CD4-positive, CD25-positive, alpha-beta regulatory T cell (primary cell): ENCODE data around the gene P2RY10. TPM values are rescaled to one million over a fixed set of nuclear protein-coding genes. Genes with fewer than 3 reads are reported as not detected.
"Not testable (repeated sequence)": the region's sequence is repeated elsewhere in the genome, so short reads cannot be mapped to it uniquely, and the experiment has no call there.

ENCODE experiments used
- ATAC-seq, 2 donors: fragments of 150-1000 bp; cut with Tn5 transposase; one replicate each; pipeline ENCODE4 v1.10.0; 2021; ENCODE audit warnings: low read depth in 2 of 2, moderate number of reproducible peaks in 2 of 2, moderate library complexity in 1 of 2
- DNase-seq, 3 donors: peaks; one replicate each; pipeline versions ENCODE4 v3.0.0 to v3.0.0-alpha.2; 2012 to 2022; ENCODE audit warnings: mixed read lengths in 1 of 3
- H3K27ac ChIP-seq: one replicate; pipeline ENCODE4 v1.7.0; 2013; ENCODE audit warnings: mild to moderate bottlenecking, low read length; ENCODE audit not compliant: insufficient read depth, poor library complexity, severe bottlenecking
- H3K27me3 ChIP-seq: one replicate; pipeline ENCODE4 v1.7.0; 2013; ENCODE audit warnings: low read length; ENCODE audit not compliant: control insufficient read depth, insufficient read depth
- H3K36me3 ChIP-seq: one replicate; pipeline ENCODE4 v1.7.0; 2013; ENCODE audit warnings: mild to moderate bottlenecking, low read length, moderate library complexity; ENCODE audit not compliant: control insufficient read depth, insufficient read depth
- H3K4me1 ChIP-seq: 2 replicates; pipeline ENCODE4 v1.7.0; 2013; ENCODE audit warnings: mild to moderate bottlenecking, low read length; ENCODE audit not compliant: insufficient read depth, control insufficient read depth, poor library complexity, severe bottlenecking
- H3K4me3 ChIP-seq: one replicate; pipeline ENCODE4 v1.7.0; 2013; ENCODE audit warnings: low read depth, mild to moderate bottlenecking, low read length, moderate library complexity
- H3K9me3 ChIP-seq, 2 experiments: 1 replicate in 1 of 2; 2 replicates in 1 of 2; pipeline ENCODE4 v1.7.0; 2013; ENCODE audit warnings: low read length in 2 of 2, mild to moderate bottlenecking in 1 of 2, moderate library complexity in 1 of 2; ENCODE audit not compliant: control insufficient read depth in 2 of 2
- H3K27ac Mint-ChIP-seq, 3 donors: one replicate each; pipeline ENCODE4 v1.8.0; 2020 to 2022; ENCODE audit warnings: mild to moderate bottlenecking in 3 of 3, mixed read lengths in 3 of 3, moderate library complexity in 2 of 3
- H3K27me3 Mint-ChIP-seq: one replicate; pipeline ENCODE4 v1.8.0; 2022; ENCODE audit warnings: mild to moderate bottlenecking, mixed read lengths
- H3K36me3 Mint-ChIP-seq: one replicate; pipeline ENCODE4 v1.8.0; 2020; ENCODE audit warnings: mixed read lengths
- H3K4me1 Mint-ChIP-seq, 4 donors: one replicate each; pipeline ENCODE4 v1.8.0; 2020 to 2022; ENCODE audit warnings: mixed read lengths in 4 of 4, mild to moderate bottlenecking in 1 of 4
- H3K4me3 Mint-ChIP-seq, 4 donors: one replicate each; pipeline ENCODE4 v1.8.0; 2020 to 2022; ENCODE audit warnings: mild to moderate bottlenecking in 4 of 4, mixed read lengths in 4 of 4, moderate library complexity in 3 of 4
- H3K9me3 Mint-ChIP-seq, 7 donors: one replicate each; pipeline ENCODE4 v1.8.0; 2020 to 2022; ENCODE audit warnings: mixed read lengths in 7 of 7, mild to moderate bottlenecking in 3 of 7, moderate library complexity in 2 of 7
- polyA plus RNA-seq, 4 donors: library from polyadenylated mRNA; unstranded; fragments of 300-500 nt; fragmentation: Illumina TruSeq; gene quantifications; one replicate each; pipeline ENCODE4 v1.2.3, GENCODE V29; 2021
- total RNA-seq: library from RNA; stranded (reverse); gene quantifications from one replicate; pipeline ENCODE4 v1.2.3, GENCODE V29; 2022

The P2RY10 gene
- total and polyA plus RNA-seq, 5 donors from 2014 or later: 76.5 to 134 (median 89.9) TPM

- H3K27me3 ChIP-seq: no peaks in the 10 kb centered on the region
- no peaks in the 10 kb centered on the region for H3K4me1 ChIP-seq
- no peaks in the 10 kb centered on the region for H3K9me3 ChIP-seq
- Mint-ChIP-seq H3K4me3 (no peak overlapping the region), H3K4me1 (no peaks in the 10 kb centered on the region), H3K27me3 (peaks cover 5% of the 10 kb centered on the region), H3K36me3 (no peaks in the 10 kb centered on the region), H3K27ac (no peak overlapping the region), H3K9me3 (peaks cover 0 to 12% (median 7%) of the 10 kb centered on the region in 7 donors)
- DNase-seq (no peak), ATAC-seq (no peak)
- H3K4me3 ChIP-seq: no peak overlapping the region
- H3K27ac ChIP-seq: no peak overlapping the region
- H3K36me3 ChIP-seq: no peaks in the 10 kb centered on the region
Measured at GRCh38 chrX:78989349-78989748, 44.2 kb downstream of the P2RY10 start.

- no peaks in the 10 kb centered on the region for H3K36me3 ChIP-seq
- no peak overlapping the region for H3K27ac Mint-ChIP-seq
- H3K4me3 ChIP-seq: no peak overlapping the region
- H3K9me3 ChIP-seq: no peaks in the 10 kb centered on the region
- H3K4me3 Mint-ChIP-seq: peak overlapping the region in 2 of 4 donors; percentile 32 to 65
- H3K4me1 ChIP-seq: peaks cover 2% of the 10 kb centered on the region
- H3K36me3 Mint-ChIP-seq: no peaks in the 10 kb centered on the region
- H3K4me1 Mint-ChIP-seq: peaks cover 0 to 15% (median 4%) of the 10 kb centered on the region in 4 donors
- DNase-seq: no peak
- no peaks in the 10 kb centered on the region for H3K27me3 Mint-ChIP-seq
- H3K9me3 Mint-ChIP-seq: peaks cover 0 to 7% (median 0%) of the 10 kb centered on the region in 7 donors
- no peak overlapping the region for H3K27ac ChIP-seq
- no peaks in the 10 kb centered on the region for H3K27me3 ChIP-seq
- peak in 1 of 2 donors; percentile 45 for ATAC-seq
Measured at GRCh38 chrX:78997870-78998558, 52.8 kb downstream of the P2RY10 start.

GRCh38 chrX:79007540-79007939 is 62.3 kb downstream of the P2RY10 start:
- H3K4me3 Mint-ChIP-seq, H3K27ac ChIP-seq, H3K4me1 Mint-ChIP-seq, H3K27me3 Mint-ChIP-seq, H3K9me3 ChIP-seq, ATAC-seq, H3K4me3 ChIP-seq, H3K36me3 Mint-ChIP-seq, DNase-seq, H3K27me3 ChIP-seq, H3K27ac Mint-ChIP-seq, H3K4me1 ChIP-seq, H3K36me3 ChIP-seq: not testable (repeated sequence)
- H3K9me3 Mint-ChIP-seq: peaks cover 0 to 15% (median 6%) of the 10 kb centered on the region in 7 donors

Other genes starting within 250 kb of the P2RY10 start
- not detected for gene LPAR4, start 197.7 kb upstream of the P2RY10 start, total RNA-seq
- not detected for gene LPAR4, start 197.7 kb upstream of the P2RY10 start, polyA plus RNA-seq
- gene GPR174, start 199.3 kb downstream of the P2RY10 start, total RNA-seq: 58.3 TPM
- gene GPR174, start 199.3 kb downstream of the P2RY10 start, polyA plus RNA-seq: 10 to 100 TPM in 1 of 4 donors, 1 to 10 TPM in 3; 6.3 to 14.8 (median 7.6) TPM